AG04450 (cell line): ENCODE data around the gene C1QL3. TPM values are rescaled to one million over a fixed set of nuclear protein-coding genes. Genes with fewer than 3 reads are reported as not detected.

Experiments used
- CTCF ChIA-PET: fragments of 300-600, 350-600 bp; formaldehyde crosslinking; extraction: SDS; loops from one replicate; lab custom pipeline; 2022; ENCODE audit warnings: antibody characterized with exemption, inconsistent platforms; lab: Charles Lee
- POLR2A ChIA-PET: fragments of 350-600 bp; formaldehyde crosslinking; extraction: SDS; loops from one replicate; lab custom pipeline; 2021; ENCODE audit warnings: antibody characterized with exemption, inconsistent platforms; lab: Yijun Ruan, JAX
- DNase-seq: peaks from one replicate; pipeline ENCODE4 v3.0.0-alpha.2; 2011; ENCODE audit warnings: low read depth, low spot score
- H3K27ac ChIP-seq: one replicate; pipeline ENCODE4 v1.5.1; 2012; ENCODE audit warnings: low read depth, low read length, control low read depth
- H3K27me3 ChIP-seq: one replicate; pipeline ENCODE4 v1.6.0; 2012; ENCODE audit warnings: low read length; ENCODE audit not compliant: control insufficient read depth, insufficient read depth
- H3K4me3 ChIP-seq: 2 replicates; pipeline ENCODE4 v1.5.1; 2011; ENCODE audit warnings: mild to moderate bottlenecking, low read depth, low read length, control low read depth
- H3K9me3 ChIP-seq: 2 replicates; pipeline ENCODE4 v1.5.1; 2012; ENCODE audit warnings: low read length; ENCODE audit not compliant: control insufficient read depth, insufficient read depth
- CTCF ChIP-seq: IDR thresholded peaks from 2 replicates; pipeline ENCODE4 v1.5.1; 2011; ENCODE audit warnings: low read depth, low read length, control low read depth, inconsistent platforms
- polyA plus RNA-seq: library from polyadenylated mRNA; depleted of rRNA; stranded (reverse); fragments of >200 nt; gene quantifications from 2 replicates; pipeline ENCODE4 v1.2.3, GENCODE V29; 2011; rRNA removed
- small RNA-seq: library from RNA; depleted of rRNA; stranded (forward); fragments of <200 nt; gene quantifications from one replicate; pipeline ENCODE3, GENCODE V24; 2012; ENCODE audit warnings: low read depth; ENCODE audit not compliant: insufficient read length

C1QL3 gene
- polyA plus RNA-seq, 1 experiment: not detected

DNA sequence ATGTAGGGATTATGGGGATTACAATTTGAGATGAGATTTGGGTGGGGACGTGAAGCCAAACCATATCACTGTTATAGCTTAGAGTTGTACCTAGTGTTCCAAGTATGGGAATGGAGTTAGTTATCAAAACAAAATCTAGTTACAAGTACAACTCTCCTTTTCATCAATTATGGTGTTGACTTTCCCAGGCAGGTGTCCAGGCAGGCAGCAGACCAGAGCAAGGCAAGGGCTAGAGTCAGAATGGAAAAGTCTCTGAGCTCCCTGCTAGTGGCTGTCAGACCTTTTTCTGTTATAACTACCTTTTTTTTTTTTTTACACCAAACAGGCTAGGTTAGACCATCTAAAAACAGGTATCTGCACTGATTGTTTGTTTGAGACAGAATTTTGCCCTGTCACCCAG, 55.7 kb downstream of the C1QL3 start:
- no peak for TF ChIP-seq CTCF
- Histone ChIP-seq H3K9me3 (no peaks in the 10 kb centered on the region), H3K27me3 (no peaks in the 10 kb centered on the region), H3K27ac (no peak overlapping the region), H3K4me3 (no peak overlapping the region)
- CTCF ChIA-PET: no interaction called here
- POLR2A ChIA-PET: no interaction called here
- no peak for DNase-seq

Small RNA genes lying within 50 kb of the gene (small RNA-seq; reads per million reads assigned to genes)
- 1.1 reads per million for gene RNU2-18P

Other genes starting within 250 kb of the C1QL3 start
- gene PTER, start 84.9 kb downstream of the C1QL3 start, polyA plus RNA-seq: 6.3 and 8.3 TPM in 2 replicates